GM12891 (cell line): ENCODE data around the gene PFKFB4.

Source experiments
- POLR2A ChIP-seq: IDR thresholded peaks from 2 replicates; pipeline ENCODE4 v1.6.1; 2011; ENCODE audit warnings: low read depth, low read length, control low read depth
- POLR2AphosphoS5 ChIP-seq: IDR thresholded peaks from 2 replicates; pipeline ENCODE4 v1.6.1; 2011; ENCODE audit warnings: low read depth, low read length, control low read depth

DNA sequence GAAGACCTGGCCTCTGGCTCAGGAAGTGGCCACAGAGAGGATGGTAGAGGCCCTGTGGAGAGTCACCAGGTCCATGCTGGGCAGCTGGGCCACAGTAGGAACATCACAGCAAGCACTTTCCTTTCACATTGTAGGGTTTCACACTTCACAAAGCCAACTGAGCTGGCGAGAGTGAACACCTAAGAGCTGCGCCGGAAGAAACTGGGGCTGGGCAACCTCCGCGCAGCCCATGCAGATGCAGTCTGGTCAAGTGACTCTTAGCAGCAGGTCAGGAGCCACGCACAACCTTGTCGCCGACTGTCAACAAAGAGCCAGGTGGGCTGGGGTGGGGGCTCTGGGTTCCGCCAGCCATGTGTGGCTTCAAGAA is 37.3 kb downstream of the PFKFB4 start:
- TF ChIP-seq POLR2AphosphoS5, result no peak
- TF ChIP-seq POLR2A, result no peak
